Superior temporal gyrus (tissue), 1 donor: Measurements from ENCODE around the gene RAD17.
A peak's percentile ranks its signal among the peaks of the same experiment; 100 is the strongest.
"Not testable (repeated sequence)": the region's sequence is repeated elsewhere in the genome, so short reads cannot be mapped to it uniquely, and the experiment has no call there.

ENCODE experiments used
- DNase-seq: peaks from one replicate; pipeline ENCODE4 v3.0.0-alpha.2; 2016; ENCODE audit errors: extremely low spot score

RAD17 gene

GRCh38 chr5:69369340-69370121 is at the start of gene RAD17, which contains the start of the genes AK6 and TAF9:
RAD17 (plus strand) TSS chr5:69369818; CDS start chr5:69372209, 2,391 bp downstream.
AK6 (minus strand) TSS chr5:69369520; CDS start chr5:69369490, 30 bp downstream.
TAF9 (minus strand) TSS chr5:69369520; CDS start chr5:69365737, 3,783 bp downstream.
- DNase-seq = peak; percentile 88

GRCh38 chr5:69326365-69326764 is 43.3 kb upstream of the RAD17 start:
- DNase-seq = no peak

DNA sequence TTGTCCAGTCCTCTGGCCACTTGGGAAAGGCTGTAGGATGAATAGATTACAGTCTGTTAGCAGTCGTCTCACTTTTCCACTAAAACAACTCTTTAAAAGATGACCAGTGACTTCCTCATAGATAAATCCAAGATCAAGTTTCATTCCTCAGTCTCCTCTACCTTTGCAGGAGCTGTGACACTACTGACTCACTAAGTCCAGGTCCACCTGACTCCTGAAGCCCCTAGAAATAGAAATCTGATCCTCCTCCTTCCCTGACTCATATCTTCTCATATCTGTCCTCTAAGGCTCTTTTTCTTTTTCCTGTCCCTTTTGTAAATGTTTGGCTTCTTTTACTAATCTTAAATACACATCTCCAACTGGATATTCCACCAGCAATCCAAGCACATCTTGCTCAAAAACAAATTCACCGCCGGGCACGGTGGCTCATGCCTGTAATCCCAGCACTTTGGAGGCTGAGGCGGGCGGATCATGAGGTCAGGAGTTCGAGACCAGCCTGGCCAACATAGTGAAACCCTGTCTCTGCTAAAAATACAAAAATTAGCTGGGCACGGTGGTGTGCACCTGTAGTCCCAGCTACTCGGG is 39.6 kb upstream of the RAD17 start:
- no peak for DNase-seq

GRCh38 chr5:69331528-69332445 is 37.8 kb upstream of the RAD17 start:
- peak; percentile 17 for DNase-seq

- DNase-seq = not testable (repeated sequence)
Measured at GRCh38 chr5:69333668-69334315, 35.8 kb upstream of the RAD17 start.

- peak; percentile 79 for DNase-seq
Measured at GRCh38 chr5:69334793-69335268, 34.8 kb upstream of the RAD17 start.

- no peak for DNase-seq
Measured at GRCh38 chr5:69335341-69335935, 34.2 kb upstream of the RAD17 start.

GRCh38 chr5:69341520-69342161 is 28.0 kb upstream of the RAD17 start:
- no peak for DNase-seq

DNA sequence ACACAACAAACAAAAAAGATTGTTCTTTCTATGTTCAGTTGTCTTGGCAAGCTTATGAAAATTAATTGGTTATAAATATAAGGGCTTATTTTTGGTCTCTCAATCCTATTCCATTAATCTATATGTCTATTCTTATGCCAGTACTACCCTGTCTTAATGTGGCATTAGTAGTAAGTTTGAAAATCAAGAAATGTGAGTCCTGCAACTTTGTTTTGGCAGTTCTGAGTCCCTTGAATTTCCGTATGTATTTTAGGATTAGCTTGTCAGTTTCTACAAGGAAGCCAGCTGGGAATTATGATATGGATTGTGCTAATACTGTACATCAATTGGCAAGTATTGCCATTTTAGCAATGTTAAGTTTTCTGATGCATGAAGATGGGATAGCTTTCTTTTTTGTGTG is 26.5 kb upstream of the RAD17 start:
- DNase-seq = no peak

- DNase-seq = no peak
Measured at GRCh38 chr5:69350664-69351063, 19.0 kb upstream of the RAD17 start.

- no peak for DNase-seq
Measured at GRCh38 chr5:69359699-69360098, 9.9 kb upstream of the RAD17 start.

DNA sequence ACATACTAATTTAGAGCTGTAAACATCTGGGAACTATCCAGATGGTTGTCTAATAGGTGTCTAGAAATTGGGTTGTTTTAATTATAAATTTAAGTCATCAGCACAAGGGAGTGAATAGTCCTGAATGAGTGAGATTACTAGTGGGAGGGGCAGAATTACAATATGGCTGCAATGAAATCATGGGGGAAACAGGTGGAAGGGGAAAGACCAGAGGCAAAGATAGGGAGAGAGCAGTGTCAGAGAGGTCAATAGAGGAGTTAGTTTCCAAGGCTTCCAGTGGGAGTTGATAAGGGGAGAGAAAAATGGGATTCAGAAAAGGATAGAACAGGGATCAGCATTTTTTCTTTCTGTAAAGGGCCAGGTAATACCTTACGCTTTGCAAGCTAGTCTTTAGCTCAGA is 9.2 kb upstream of the RAD17 start:
- no peak for DNase-seq

GRCh38 chr5:69364414-69364813 is 5.2 kb upstream of the RAD17 start:
- no peak for DNase-seq

GRCh38 chr5:69364850-69365249 is 4.8 kb upstream of the RAD17 start:
- DNase-seq = no peak

GRCh38 chr5:69367697-69368279 is 1.8 kb upstream of the RAD17 start:
- DNase-seq = no peak

DNA sequence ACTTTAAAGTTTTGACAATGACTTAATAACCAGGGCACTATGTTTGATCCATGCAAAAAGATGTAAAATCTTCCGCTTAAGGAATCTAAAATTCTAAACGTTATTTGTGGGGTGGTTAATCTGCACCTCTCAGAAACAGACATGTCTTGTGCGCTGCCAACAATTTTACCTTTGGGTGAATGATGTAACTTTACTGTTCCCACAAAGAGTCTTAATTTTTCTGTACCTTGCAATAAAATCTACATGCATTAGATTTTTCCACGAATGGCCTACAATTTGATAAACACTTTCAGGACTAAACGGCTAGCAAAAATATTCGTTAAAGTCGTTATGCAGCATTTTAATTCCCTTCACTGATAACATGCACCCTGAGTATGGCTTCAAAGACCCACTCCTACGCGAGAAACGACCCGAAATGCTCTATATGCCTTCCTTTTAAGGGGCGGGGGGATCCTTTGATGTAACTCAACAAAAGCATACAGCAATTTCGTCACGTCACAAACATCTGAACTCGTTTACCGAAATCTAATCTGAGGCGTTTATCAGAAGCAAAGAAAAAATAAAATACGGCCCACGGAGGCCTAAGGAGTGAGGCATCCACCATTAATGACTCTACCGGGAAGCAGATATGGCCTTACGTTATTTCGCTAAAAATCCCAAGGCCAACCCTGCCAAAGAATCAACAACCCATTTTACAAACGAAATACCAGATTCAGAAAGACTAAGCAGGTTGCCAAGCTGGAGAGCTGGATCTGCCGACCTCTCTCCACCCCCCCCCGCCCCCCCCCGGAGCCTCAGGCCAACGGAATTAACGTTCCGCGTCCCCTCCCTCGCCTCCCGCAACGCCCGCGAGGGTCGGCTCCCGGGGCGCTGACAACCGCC is 919 bp upstream of the RAD17 start:
- DNase-seq = peak; percentile 38

GRCh38 chr5:69370335-69370734 is 717 bp downstream of the RAD17 start:
- DNase-seq = not testable (repeated sequence)

- DNase-seq = no peak
Measured at GRCh38 chr5:69372394-69372793, 2.8 kb downstream of the RAD17 start.

DNA sequence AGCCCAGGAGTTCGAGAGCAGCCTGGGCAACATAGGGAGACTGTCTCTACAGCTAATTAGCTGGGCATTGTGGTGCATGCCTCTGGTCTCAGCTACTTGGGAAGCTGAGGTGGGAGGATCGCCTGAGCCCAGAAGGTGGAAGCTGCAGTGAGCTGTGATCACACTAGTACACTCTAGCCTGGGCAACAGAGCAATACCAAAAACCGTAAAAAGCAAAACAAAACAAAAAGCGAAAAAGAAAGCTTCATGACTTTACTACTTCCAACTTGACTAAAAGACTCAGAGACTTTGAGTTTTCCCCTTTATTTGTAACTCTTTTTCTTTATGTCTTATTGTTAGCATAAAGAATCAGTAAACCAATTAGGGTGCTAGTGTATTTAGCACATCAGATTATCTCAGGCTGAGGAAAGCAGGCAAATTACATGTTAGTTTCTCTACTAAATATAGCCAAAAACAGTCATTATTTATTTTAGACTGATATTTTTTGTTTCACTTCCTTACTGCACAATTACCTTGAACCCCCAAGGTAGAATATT is 5.4 kb downstream of the RAD17 start:
- no peak for DNase-seq
